Peyer's patch (tissue), 4 donors: ENCODE measurements around the gene MAPK14.

Experiments used
- CTCF ChIP-seq, 6 experiments: fragments of 450-650 bp in 4 of 6; fragments of 200-600 bp in 2 of 6; sonication (generic) in 1 of 6; IDR thresholded peaks; one replicate each; pipeline ENCODE4 v1.5.1; 2017 to 2019; ENCODE audit warnings: antibody characterized with exemption in 6 of 6, mild to moderate bottlenecking in 3 of 6, moderate library complexity in 1 of 6
- POLR2A ChIP-seq, 2 donors: fragments of 450-650 bp; IDR thresholded peaks; one replicate each; pipeline ENCODE4 v1.5.1; 2017; ENCODE audit warnings: antibody characterized with exemption in 2 of 2, mild to moderate bottlenecking in 2 of 2, moderate library complexity in 2 of 2

GRCh38 chr6:36028877-36029324, 1.3 kb downstream of the MAPK14 start:
- TF ChIP-seq CTCF (IDR thresholded peaks at IDR 0.05), result no peak
- peak in 1 of 2 donors; percentile 25 for TF ChIP-seq POLR2A (IDR thresholded peaks at IDR 0.05)
